Ramos (cell line): Measurements from ENCODE around the gene UCN.
"Not testable (repeated sequence)": the region's sequence is repeated elsewhere in the genome, so short reads cannot be mapped to it uniquely, and the experiment has no call there.

Experiments
- in situ Hi-C: fragments of 300-500 bp; cut with MboI; formaldehyde crosslinking; loops from one replicate; pipeline ENCODE4 v1.14.3; 2022; ENCODE audit warnings: low sequenced_read_pairs; ENCODE audit not compliant: unreplicated experiment

Gene UCN

GRCh38 chr2:27308359-27308881, at the start of gene UCN:
Gene UCN (minus strand): TSS chr2:27308445. CDS start chr2:27307895, 550 bp downstream.
- in situ Hi-C loops: no loop called here

- in situ Hi-C loops: no loop called here
Observed at GRCh38 chr2:27356382-27357181, 48.3 kb upstream of the UCN start, which contains the start of gene GTF3C2. Gene GTF3C2 (minus strand): TSS chr2:27356764. CDS start chr2:27343554, 13,210 bp downstream.

GRCh38 chr2:27356056-27356381, 47.8 kb upstream of the UCN start:
- in situ Hi-C loops: no loop called here

- in situ Hi-C loops: no loop called here
Observed at GRCh38 chr2:27354597-27354927, 46.3 kb upstream of the UCN start.

GRCh38 chr2:27353762-27354596, 45.7 kb upstream of the UCN start:
- in situ Hi-C loops: no loop called here

GRCh38 chr2:27353386-27353761, 45.1 kb upstream of the UCN start:
- in situ Hi-C loops: not testable (repeated sequence)

- in situ Hi-C loops: no loop called here
Observed at GRCh38 chr2:27351802-27352598, 43.8 kb upstream of the UCN start.

GRCh38 chr2:27350106-27350693, 42.0 kb upstream of the UCN start:
- in situ Hi-C loops: no loop called here

- in situ Hi-C loops: no loop called here
Observed at GRCh38 chr2:27347641-27348040, 39.4 kb upstream of the UCN start.

GRCh38 chr2:27336173-27336572, 27.9 kb upstream of the UCN start:
- in situ Hi-C loops: no loop called here

- in situ Hi-C loops: no loop called here
Observed at GRCh38 chr2:27335311-27335710, 27.1 kb upstream of the UCN start.

GRCh38 chr2:27324720-27325119, 16.5 kb upstream of the UCN start:
- in situ Hi-C loops: no loop called here

- in situ Hi-C loops: no loop called here
Observed at GRCh38 chr2:27323596-27324285, 15.5 kb upstream of the UCN start.

GRCh38 chr2:27322766-27323595, 14.7 kb upstream of the UCN start, which contains the start of gene MPV17:
Gene MPV17 (minus strand): TSS chr2:27323097. CDS start chr2:27322517, 580 bp downstream.
- in situ Hi-C loops: no loop called here

- in situ Hi-C loops: no loop called here
Observed at GRCh38 chr2:27322301-27322765, 14.1 kb upstream of the UCN start.

GRCh38 chr2:27320958-27321543, 12.8 kb upstream of the UCN start:
- in situ Hi-C loops: no loop called here

GRCh38 chr2:27319839-27320238, 11.6 kb upstream of the UCN start:
- in situ Hi-C loops: not testable (repeated sequence)
